Right lobe of liver (tissue), 6 donors: ENCODE results near the gene POU1F1. TPM values are rescaled to one million over a fixed set of nuclear protein-coding genes. Genes with fewer than 3 reads are reported as not detected.

Source experiments
- ATAC-seq, 4 donors: fragments of 200-7000 bp; cut with Tn5 transposase; one replicate each; pipeline ENCODE4 v1.9.1; 2020; ENCODE audit warnings: mild to moderate bottlenecking in 4 of 4, moderate library complexity in 4 of 4
- DNase-seq, 3 donors: peaks; one replicate each; pipeline ENCODE4 v3.0.0-alpha.2; 2020
- H3K27ac ChIP-seq, 3 donors: fragments of 200-600 bp; one replicate each; pipeline ENCODE4 v1.8.0; 2022
- H3K27me3 ChIP-seq, 2 donors: fragments of 200-600 bp; one replicate each; pipeline ENCODE4 v1.8.0; 2022
- H3K36me3 ChIP-seq, 4 donors: fragments of 200-600 bp; sonication (generic) in 1 of 4; one replicate each; pipeline versions ENCODE4 v1.5.1 to v1.8.0; 2017 to 2022; ENCODE audit warnings: control low read depth in 1 of 4
- H3K4me1 ChIP-seq, 4 donors: fragments of 200-600 bp; sonication (generic) in 1 of 4; one replicate each; pipeline versions ENCODE4 v1.5.1 to v1.8.0; 2017 to 2022; ENCODE audit warnings: control low read depth in 1 of 4
- H3K4me3 ChIP-seq, 3 donors: fragments of 200-600 bp; one replicate each; pipeline ENCODE4 v1.8.0; 2022
- H3K9me3 ChIP-seq, 4 donors: fragments of 200-600 bp; sonication (generic) in 1 of 4; one replicate each; pipeline versions ENCODE4 v1.5.1 to v1.8.0; 2017 to 2022; ENCODE audit warnings: control low read depth in 1 of 4
- CTCF ChIP-seq, 4 donors: fragments of 200-600 bp in 3 of 4; fragments of 450-650 bp in 1 of 4; IDR thresholded peaks; one replicate each; pipeline versions ENCODE4 v1.5.1 to v1.8.0; 2016 to 2022; ENCODE audit warnings: antibody characterized with exemption in 4 of 4, mild to moderate bottlenecking in 2 of 4
- POLR2A ChIP-seq: fragments of 450-650 bp; IDR thresholded peaks from one replicate; pipeline ENCODE4 v1.6.1; 2017; ENCODE audit warnings: antibody characterized with exemption, mild to moderate bottlenecking
- WGBS: methylation state at CpG from one replicate; pipeline ENCODE4 v1.1.6; 2018; ENCODE audit warnings: low coverage, low lambda C conversion rate; ENCODE audit not compliant: insufficient coverage; ENCODE audit errors: missing lambda C conversion rate; 5-methylcytosine and 5-hydroxymethylcytosine counted together
- intact Hi-C, 2 donors: fragments of 100-400 bp; cut with DNase I; formaldehyde crosslinking; loops; one replicate each; pipeline versions ENCODE4 v1.11.2 to v1.14.1; 2022
- total RNA-seq, 6 experiments: library from RNA; depleted of rRNA in 2 of 6; stranded (reverse); fragments of >200 nt in 2 of 6; fragmentation: NEBNext Ultra II Directional in 3 of 6; extraction: Animal tissue kit (Norgen Biotek cat#: 25700) in 3 of 6; gene quantifications; one replicate each; pipeline versions ENCODE4 v1.1.0 to v1.2.4, GENCODE V29; 2016 to 2023
- donor health status: DM: no; HTN: yes; CAD: no.
- donor health status: DM: no; HTN: no; CAD: no.
- donor health status: DM: no; HTN: no; CAD: no.
- donor health status: DM: no; HTN: yes; CAD: no.
- donor health status: DM: no; HTN: yes; CAD: no.

POU1F1 gene
- total RNA-seq, 6 experiments from 2014 or later: not detected

GRCh38 chr3:87272718-87273341, 3.6 kb downstream of the POU1F1 start:
- H3K36me3 ChIP-seq: no peaks in the 10 kb centered on the region
- TF ChIP-seq POLR2A (no peak), CTCF (IDR thresholded peaks at IDR 0.05) (no peak)
- H3K27ac ChIP-seq: no peak overlapping the region
- intact Hi-C loops: no loop called here
- no peak for ATAC-seq
- H3K4me3 ChIP-seq: no peak overlapping the region
- WGBS: 78% methylated on average over 4 of the region's 4 CpGs
- H3K4me1 ChIP-seq: no peaks in the 10 kb centered on the region
- no peaks in the 10 kb centered on the region for H3K9me3 ChIP-seq
- H3K27me3 ChIP-seq: no peaks in the 10 kb centered on the region
- no peak for DNase-seq

GRCh38 chr3:87270908-87271700, 5.3 kb downstream of the POU1F1 start:
- WGBS: 33% methylated on average over 4 of the region's 4 CpGs
- Histone ChIP-seq H3K36me3 (no peaks in the 10 kb centered on the region), H3K4me3 (no peak overlapping the region), H3K27me3 (no peaks in the 10 kb centered on the region), H3K27ac (no peak overlapping the region), H3K9me3 (no peaks in the 10 kb centered on the region), H3K4me1 (no peaks in the 10 kb centered on the region)
- no peak for TF ChIP-seq CTCF (IDR thresholded peaks at IDR 0.05)
- TF ChIP-seq POLR2A: no peak
- intact Hi-C loops: no loop called here
- DNase-seq (no peak), ATAC-seq (peak in 3 of 4 donors; percentile 16 to 23 (median 19))

- no peak for TF ChIP-seq CTCF (IDR thresholded peaks at IDR 0.05)
- intact Hi-C loops: no loop called here
- Histone ChIP-seq H3K9me3 (no peaks in the 10 kb centered on the region), H3K27ac (no peak overlapping the region), H3K36me3 (no peaks in the 10 kb centered on the region), H3K4me3 (no peak overlapping the region), H3K4me1 (no peaks in the 10 kb centered on the region), H3K27me3 (no peaks in the 10 kb centered on the region)
- no peak for ATAC-seq
- no peak for DNase-seq
Measured at GRCh38 chr3:87269723-87270122, 6.7 kb downstream of the POU1F1 start.

GRCh38 chr3:87268646-87269211, 7.7 kb downstream of the POU1F1 start:
- intact Hi-C loops: no loop called here
- no peaks in the 10 kb centered on the region for H3K4me1 ChIP-seq
- no peak for TF ChIP-seq CTCF (IDR thresholded peaks at IDR 0.05)
- no peak for TF ChIP-seq POLR2A
- no peak overlapping the region for H3K27ac ChIP-seq
- no peaks in the 10 kb centered on the region for H3K36me3 ChIP-seq
- H3K4me3 ChIP-seq: no peak overlapping the region
- peak in 3 of 4 donors; percentile 46 to 66 (median 57) for ATAC-seq
- WGBS: 79% methylated on average over 4 of the region's 4 CpGs
- H3K27me3 ChIP-seq: no peaks in the 10 kb centered on the region
- H3K9me3 ChIP-seq: no peaks in the 10 kb centered on the region
- no peak for DNase-seq
